Tibial nerve (tissue), 4 donors: ENCODE data around the gene ATP6V1F.

Source experiments
- EP300 ChIP-seq, 2 donors: sonication (generic); formaldehyde crosslinking; IDR thresholded peaks; one replicate each; pipeline ENCODE4 v1.6.1; 2017; ENCODE audit warnings: antibody characterized with exemption in 2 of 2, mild to moderate bottlenecking in 1 of 2
- POLR2A ChIP-seq, 2 donors: fragments of 450-650 bp; IDR thresholded peaks; one replicate each; pipeline ENCODE4 v1.6.1; 2017; ENCODE audit warnings: antibody characterized with exemption in 2 of 2, mild to moderate bottlenecking in 2 of 2, moderate library complexity in 2 of 2
- TF ChIP-seq, protein P1 (sequence below), 5 experiments: fragments of 200-600 bp in 3 of 5; fragments of 450-650 bp in 2 of 5; sonication (generic) in 3 of 5; IDR thresholded peaks; one replicate each; pipeline ENCODE4 v1.5.1; 2016 to 2019; ENCODE audit warnings: antibody characterized with exemption in 5 of 5, mild to moderate bottlenecking in 3 of 5, moderate library complexity in 2 of 5

DNA sequence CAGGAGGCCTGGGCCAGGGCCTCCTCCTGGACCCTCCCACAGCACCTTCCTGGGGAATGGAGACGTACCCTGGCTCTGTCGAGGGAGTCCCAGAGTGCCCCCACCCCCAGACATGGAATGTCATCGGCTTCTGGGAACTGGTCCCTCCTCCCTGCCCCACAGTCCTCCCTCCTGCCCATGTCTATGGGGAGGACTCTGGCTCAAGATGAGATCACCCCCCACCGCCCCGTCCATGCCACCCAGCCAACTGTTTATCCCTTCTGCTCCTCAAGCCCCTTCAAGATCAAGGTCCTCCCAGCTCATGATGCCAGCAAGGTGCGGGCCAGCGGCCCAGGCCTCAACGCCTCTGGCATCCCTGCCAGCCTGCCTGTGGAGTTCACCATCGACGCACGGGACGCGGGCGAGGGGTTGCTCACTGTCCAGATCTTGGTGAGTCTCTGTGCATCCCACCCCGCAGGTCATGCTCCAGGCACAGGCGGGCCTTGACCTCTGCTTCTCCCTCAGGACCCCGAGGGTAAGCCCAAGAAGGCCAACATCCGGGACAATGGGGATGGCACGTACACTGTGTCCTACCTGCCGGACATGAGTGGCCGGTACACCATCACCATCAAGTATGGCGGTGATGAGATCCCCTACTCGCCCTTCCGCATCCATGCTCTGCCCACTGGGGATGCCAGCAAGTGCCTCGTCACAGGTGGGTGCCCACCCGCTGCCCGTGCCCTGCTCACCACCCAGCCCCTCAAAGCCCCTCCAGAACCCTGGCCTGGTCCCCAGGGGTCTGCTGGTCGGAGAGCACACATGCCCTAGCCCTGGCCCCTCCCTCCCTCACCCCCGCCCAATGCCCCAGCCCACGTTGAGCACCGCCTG lies 14.1 kb upstream of the ATP6V1F start:
- TF ChIP-seq, protein P1, sequence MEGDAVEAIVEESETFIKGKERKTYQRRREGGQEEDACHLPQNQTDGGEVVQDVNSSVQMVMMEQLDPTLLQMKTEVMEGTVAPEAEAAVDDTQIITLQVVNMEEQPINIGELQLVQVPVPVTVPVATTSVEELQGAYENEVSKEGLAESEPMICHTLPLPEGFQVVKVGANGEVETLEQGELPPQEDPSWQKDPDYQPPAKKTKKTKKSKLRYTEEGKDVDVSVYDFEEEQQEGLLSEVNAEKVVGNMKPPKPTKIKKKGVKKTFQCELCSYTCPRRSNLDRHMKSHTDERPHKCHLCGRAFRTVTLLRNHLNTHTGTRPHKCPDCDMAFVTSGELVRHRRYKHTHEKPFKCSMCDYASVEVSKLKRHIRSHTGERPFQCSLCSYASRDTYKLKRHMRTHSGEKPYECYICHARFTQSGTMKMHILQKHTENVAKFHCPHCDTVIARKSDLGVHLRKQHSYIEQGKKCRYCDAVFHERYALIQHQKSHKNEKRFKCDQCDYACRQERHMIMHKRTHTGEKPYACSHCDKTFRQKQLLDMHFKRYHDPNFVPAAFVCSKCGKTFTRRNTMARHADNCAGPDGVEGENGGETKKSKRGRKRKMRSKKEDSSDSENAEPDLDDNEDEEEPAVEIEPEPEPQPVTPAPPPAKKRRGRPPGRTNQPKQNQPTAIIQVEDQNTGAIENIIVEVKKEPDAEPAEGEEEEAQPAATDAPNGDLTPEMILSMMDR (IDR thresholded peaks at IDR 0.05) = no peak
- no peak for TF ChIP-seq POLR2A (IDR thresholded peaks at IDR 0.05)
- TF ChIP-seq EP300 (IDR thresholded peaks at IDR 0.05) = no peak
